HG03558 (cell line): ENCODE measurements around the gene ST13.
"Not testable (repeated sequence)": the region's sequence is repeated elsewhere in the genome, so short reads cannot be mapped to it uniquely, and the experiment has no call there.

Source experiments
- ATAC-seq: cut with Tn5 transposase; IDR thresholded peaks from one replicate; pipeline ENCODE4 v1.9.1; 2021; ENCODE audit warnings: moderate number of reproducible peaks; ENCODE audit not compliant: unreplicated experiment; ENCODE audit errors: extremely low read depth

The ST13 gene

GRCh38 chr22:40792451-40792850 lies 64.0 kb downstream of the ST13 start:
- no peak for ATAC-seq

- no peak for ATAC-seq
Observed at GRCh38 chr22:40791241-40791640, 65.2 kb downstream of the ST13 start.

- no peak for ATAC-seq
Observed at GRCh38 chr22:40789131-40789530, 67.3 kb downstream of the ST13 start.

GRCh38 chr22:40782521-40782920 lies 73.9 kb downstream of the ST13 start:
- no peak for ATAC-seq

GRCh38 chr22:40781749-40782148 lies 74.7 kb downstream of the ST13 start:
- ATAC-seq: not testable (repeated sequence)
